ENCODE measurements around the gene SMAD7.

Gene SMAD7

GRCh38 chr18:48921305-48922225 lies 29.2 kb downstream of the SMAD7 start:
- no peak for TF ChIP-seq CTCF (IDR thresholded peaks at IDR 0.05; ENCODE audit: insufficient read depth, missing control alignments)
- DNase-seq (ENCODE audit: insufficient read length, low spot score) (no peak), FAIRE-seq (no peak)

GRCh38 chr18:48920408-48921038 lies 30.2 kb downstream of the SMAD7 start:
- FAIRE-seq (no peak), DNase-seq (ENCODE audit: insufficient read length, low spot score) (no peak)
- TF ChIP-seq CTCF (IDR thresholded peaks at IDR 0.05; ENCODE audit: insufficient read depth, missing control alignments): no peak

GRCh38 chr18:48919547-48919946 lies 31.2 kb downstream of the SMAD7 start:
- TF ChIP-seq CTCF (IDR thresholded peaks at IDR 0.05; ENCODE audit: insufficient read depth, missing control alignments): no peak
- no peak for DNase-seq (ENCODE audit: insufficient read length, low spot score)
- FAIRE-seq: no peak

GRCh38 chr18:48918660-48919456 lies 31.9 kb downstream of the SMAD7 start:
- no peak for TF ChIP-seq CTCF (IDR thresholded peaks at IDR 0.05; ENCODE audit: insufficient read depth, missing control alignments)
- no peak for FAIRE-seq
- no peak for DNase-seq (ENCODE audit: insufficient read length, low spot score)

GRCh38 chr18:48917579-48918517 lies 32.9 kb downstream of the SMAD7 start:
- DNase-seq (ENCODE audit: insufficient read length, low spot score): no peak
- no peak for TF ChIP-seq CTCF (IDR thresholded peaks at IDR 0.05; ENCODE audit: insufficient read depth, missing control alignments)
- FAIRE-seq: no peak

GRCh38 chr18:48915626-48916425 lies 34.9 kb downstream of the SMAD7 start:
- FAIRE-seq (no peak), DNase-seq (ENCODE audit: insufficient read length, low spot score) (no peak)
- no peak for TF ChIP-seq CTCF (IDR thresholded peaks at IDR 0.05; ENCODE audit: insufficient read depth, missing control alignments)

Data from D721Med (cell line).